OCI-LY7 (cell line): ENCODE data around the gene RAPGEFL1. TPM values are rescaled to one million over a fixed set of nuclear protein-coding genes. Genes with fewer than 3 reads are reported as not detected.
"Not testable (repeated sequence)": the region's sequence is repeated elsewhere in the genome, so short reads cannot be mapped to it uniquely, and the experiment has no call there.

ENCODE experiments used
- BruUV-seq: library from RNA; stranded (reverse); fragments of 400-500 nt; replicated peaks from 2 replicates; lab custom pipeline; 2021; lab: Mats Ljungman, UMichigan
- CTCF ChIA-PET: fragments of 300-600 bp; sonication (Branson Sonifier 250); formaldehyde crosslinking; loops from one replicate; lab custom pipeline; 2022; ENCODE audit warnings: antibody characterized with exemption; ENCODE audit not compliant: unreplicated experiment; lab: Charles Lee
- POLR2A ChIA-PET: fragments of 300-600 bp; sonication (Branson Sonifier 250); formaldehyde crosslinking; loops from one replicate; lab custom pipeline; 2022; ENCODE audit warnings: antibody characterized with exemption; lab: Charles Lee
- DNase-seq: peaks from one replicate; pipeline ENCODE4 v3.0.0-alpha.2; 2015; ENCODE audit warnings: low spot score
- H2AFZ ChIP-seq: fragments of 200-600 bp; sonication (generic), shearing (Covaris generic); 2 replicates; pipeline ENCODE4 v1.6.1; 2014; ENCODE audit warnings: mild to moderate bottlenecking, antibody characterized with exemption, low read length, moderate library complexity
- H3K27ac ChIP-seq: fragments of 200-600 bp; sonication (generic); 2 replicates; pipeline ENCODE4 v1.5.1; 2014; ENCODE audit warnings: mixed run types, low read depth, mild to moderate bottlenecking, moderate library complexity, low read length, inconsistent platforms; ENCODE audit not compliant: poor library complexity, severe bottlenecking
- H3K36me3 ChIP-seq: fragments of 200-600 bp; sonication (generic); 2 replicates; pipeline ENCODE4 v1.6.1; 2014; ENCODE audit warnings: mild to moderate bottlenecking, antibody characterized with exemption, low read length, moderate library complexity, mixed read lengths; ENCODE audit not compliant: insufficient read depth
- H3K4me1 ChIP-seq: fragments of 200-600 bp; sonication (generic); 2 replicates; pipeline ENCODE4 v1.5.1; 2014; ENCODE audit warnings: mild to moderate bottlenecking, low read length; ENCODE audit not compliant: insufficient read depth, poor library complexity, severe bottlenecking
- H3K4me2 ChIP-seq: fragments of 200-600 bp; sonication (generic); 2 replicates; pipeline ENCODE4 v1.6.1; 2014; ENCODE audit warnings: mild to moderate bottlenecking, low read length
- H3K4me3 ChIP-seq: fragments of 200-600 bp; sonication (generic); 2 replicates; pipeline ENCODE4 v1.5.1; 2014; ENCODE audit warnings: mild to moderate bottlenecking, low read depth, low read length; ENCODE audit not compliant: poor library complexity, severe bottlenecking
- H3K79me2 ChIP-seq: fragments of 200-600 bp; sonication (generic); 2 replicates; pipeline ENCODE4 v1.6.1; 2016; ENCODE audit warnings: low read depth, mild to moderate bottlenecking, low read length, moderate library complexity, mixed read lengths; ENCODE audit not compliant: insufficient read depth
- H3K9me2 ChIP-seq: fragments of 200-600 bp; sonication (generic); 2 replicates; pipeline ENCODE4 v1.6.1; 2016; ENCODE audit warnings: mild to moderate bottlenecking, low read length, mixed read lengths; ENCODE audit not compliant: insufficient read depth
- H3K9me3 ChIP-seq: fragments of 200-600 bp; sonication (generic); 2 replicates; pipeline ENCODE4 v1.6.1; 2014; ENCODE audit warnings: mild to moderate bottlenecking, mixed run types, low read length, mixed read lengths
- H4K20me1 ChIP-seq: fragments of 200-600 bp; sonication (generic); 2 replicates; pipeline ENCODE4 v1.6.1; 2014; ENCODE audit warnings: mild to moderate bottlenecking, antibody characterized with exemption, low read length, moderate library complexity, mixed read lengths; ENCODE audit not compliant: insufficient read depth
- EZH2phosphoT487 ChIP-seq: fragments of 200-600 bp; sonication (generic); IDR thresholded peaks from 2 replicates; pipeline ENCODE4 v1.6.1; 2018; ENCODE audit warnings: low read depth, borderline replicate concordance, mild to moderate bottlenecking, mixed run types, antibody characterized with exemption, low read length, moderate library complexity, mixed read lengths
- intact Hi-C: fragments of 100-400 bp; cut with micrococcal nuclease; formaldehyde crosslinking; loops from one replicate; pipeline ENCODE4 v1.10.0; 2022; ENCODE audit not compliant: unreplicated experiment
- total RNA-seq, 2 experiments: library from RNA; depleted of rRNA in 1 of 2; stranded (reverse); fragments of >200 nt in 1 of 2; shearing (Covaris generic) in 1 of 2; gene quantifications; 2 replicates each; pipeline ENCODE4 v1.2.3, GENCODE V29; 2014 to 2022
- TF ChIP-seq, protein P1 (sequence below): fragments of 200-600 bp; sonication (generic); conservative IDR thresholded peaks from 2 replicates; pipeline ENCODE4 v1.5.1; 2014; ENCODE audit warnings: mild to moderate bottlenecking, antibody characterized with exemption, low read length, moderate library complexity, mixed read lengths

Gene RAPGEFL1
- total RNA-seq, 2 experiments from 2014 or later: 2.1 to 5.8 TPM

DNA sequence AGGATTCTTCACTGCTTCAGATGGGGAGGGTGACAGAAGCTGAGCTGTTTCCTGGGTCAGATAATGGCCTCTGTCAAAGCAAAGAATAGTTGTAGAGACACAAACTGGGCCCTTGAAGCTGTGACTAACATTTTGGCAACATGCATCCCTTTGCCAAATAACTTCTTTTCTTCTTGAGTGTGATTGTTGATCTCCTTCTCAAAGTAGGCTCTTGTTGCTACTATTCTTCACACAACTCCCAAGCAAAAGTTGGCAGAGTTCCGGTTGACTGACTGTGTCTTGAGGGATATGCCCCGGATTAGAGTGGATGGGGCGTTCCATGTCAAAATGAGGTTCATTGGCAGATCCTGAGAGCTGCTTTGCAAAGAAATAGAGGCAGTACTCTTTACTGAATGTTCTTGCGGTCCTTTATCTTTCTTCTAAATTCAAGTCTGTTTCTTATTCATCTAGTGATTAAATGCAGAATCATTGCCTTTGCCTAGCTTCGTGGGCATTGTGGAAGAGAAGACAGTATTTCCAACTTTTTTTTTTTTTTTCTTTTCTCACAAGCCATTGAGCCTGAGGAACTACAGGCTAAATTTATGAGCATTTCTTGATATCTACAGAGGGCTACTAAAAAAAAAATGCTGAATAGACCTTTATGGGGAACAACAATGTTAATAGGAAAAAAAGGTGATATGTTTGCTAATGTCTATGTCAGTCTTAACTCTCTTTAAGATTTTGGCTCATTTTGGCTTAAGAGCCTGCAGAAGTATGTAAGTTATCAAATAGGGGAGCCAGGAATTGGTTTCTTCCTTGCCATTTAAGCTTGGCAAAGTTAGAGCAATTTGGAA lies 47.7 kb downstream of the RAPGEFL1 start:
- Histone ChIP-seq H3K27ac (no peak overlapping the region), H3K36me3 (peaks cover 9% of the 10 kb centered on the region; the same call in 1 of the 2 replicates), H2AFZ (no peak overlapping the region), H3K4me3 (no peak overlapping the region), H3K79me2 (peaks cover 21% of the 10 kb centered on the region), H3K4me1 (peaks cover 6% of the 10 kb centered on the region), H3K9me2 (no peaks in the 10 kb centered on the region), H3K9me3 (no peaks in the 10 kb centered on the region), H3K4me2 (no peak overlapping the region), H4K20me1 (no peaks in the 10 kb centered on the region)
- intact Hi-C loops: no loop called here
- DNase-seq: no peak
- POLR2A ChIA-PET: interaction anchor here (0.6 kb wide), 1 partner anchor 511 kb away, joined by 3 read pairs; no protein-coding TSS in a partner anchor
- CTCF ChIA-PET: no interaction called here
- no peak for TF ChIP-seq EZH2phosphoT487
- TF ChIP-seq, protein P1, sequence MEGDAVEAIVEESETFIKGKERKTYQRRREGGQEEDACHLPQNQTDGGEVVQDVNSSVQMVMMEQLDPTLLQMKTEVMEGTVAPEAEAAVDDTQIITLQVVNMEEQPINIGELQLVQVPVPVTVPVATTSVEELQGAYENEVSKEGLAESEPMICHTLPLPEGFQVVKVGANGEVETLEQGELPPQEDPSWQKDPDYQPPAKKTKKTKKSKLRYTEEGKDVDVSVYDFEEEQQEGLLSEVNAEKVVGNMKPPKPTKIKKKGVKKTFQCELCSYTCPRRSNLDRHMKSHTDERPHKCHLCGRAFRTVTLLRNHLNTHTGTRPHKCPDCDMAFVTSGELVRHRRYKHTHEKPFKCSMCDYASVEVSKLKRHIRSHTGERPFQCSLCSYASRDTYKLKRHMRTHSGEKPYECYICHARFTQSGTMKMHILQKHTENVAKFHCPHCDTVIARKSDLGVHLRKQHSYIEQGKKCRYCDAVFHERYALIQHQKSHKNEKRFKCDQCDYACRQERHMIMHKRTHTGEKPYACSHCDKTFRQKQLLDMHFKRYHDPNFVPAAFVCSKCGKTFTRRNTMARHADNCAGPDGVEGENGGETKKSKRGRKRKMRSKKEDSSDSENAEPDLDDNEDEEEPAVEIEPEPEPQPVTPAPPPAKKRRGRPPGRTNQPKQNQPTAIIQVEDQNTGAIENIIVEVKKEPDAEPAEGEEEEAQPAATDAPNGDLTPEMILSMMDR: no peak
- no TSS peak for BruUV-seq

DNA sequence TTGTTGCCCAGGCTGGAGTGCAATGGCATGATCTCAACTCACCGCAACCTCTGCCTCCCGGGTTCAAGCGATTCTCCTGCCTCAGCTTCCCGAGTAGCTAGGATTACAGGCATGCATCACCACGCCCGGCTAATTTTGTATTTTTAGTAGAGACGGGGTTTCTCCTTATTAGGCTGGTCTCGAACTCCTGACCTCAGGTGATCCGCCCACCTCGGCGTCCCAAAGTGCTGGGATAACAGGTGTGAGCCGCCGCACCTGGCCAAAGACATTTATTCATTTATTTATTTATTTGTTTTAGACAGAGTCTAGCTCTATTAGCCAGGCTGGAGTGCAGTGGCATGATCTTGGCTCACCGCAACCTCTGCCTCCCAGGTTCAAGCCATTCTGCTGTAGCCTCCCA lies 51.9 kb downstream of the RAPGEFL1 start:
- H3K4me2 ChIP-seq, BruUV-seq, POLR2A ChIA-PET, H4K20me1 ChIP-seq, H3K4me3 ChIP-seq, H3K27ac ChIP-seq, DNase-seq, intact Hi-C loops, H2AFZ ChIP-seq, H3K9me2 ChIP-seq, H3K4me1 ChIP-seq, H3K9me3 ChIP-seq, CTCF ChIA-PET: not testable (repeated sequence)
- H3K36me3 ChIP-seq: peaks cover 26% of the 10 kb centered on the region
- peaks cover 13% of the 10 kb centered on the region for H3K79me2 ChIP-seq

DNA sequence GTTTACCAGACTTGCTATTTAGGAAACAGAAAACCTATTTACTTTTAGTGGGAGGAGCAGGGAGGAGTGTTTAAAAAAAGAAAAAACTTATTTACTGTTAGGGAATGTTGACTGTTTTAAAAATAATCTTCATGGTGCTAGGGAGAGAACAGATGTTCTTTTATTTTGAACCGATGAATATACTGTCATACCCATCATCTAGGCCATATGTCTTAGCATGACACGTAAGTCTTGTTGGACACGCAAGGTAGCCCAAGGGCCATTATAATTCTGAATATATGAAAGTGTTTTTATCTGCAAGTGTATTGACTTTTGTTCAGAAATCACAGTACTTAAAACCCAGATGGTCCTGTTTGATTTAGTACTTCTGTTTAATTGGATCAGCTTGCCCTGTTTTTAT lies 53.4 kb downstream of the RAPGEFL1 start:
- H3K4me3 ChIP-seq: no peak overlapping the region
- intact Hi-C loops: no loop called here
- POLR2A ChIA-PET: no interaction called here
- CTCF ChIA-PET: no interaction called here
- no peak overlapping the region for H3K27ac ChIP-seq
- TF ChIP-seq EZH2phosphoT487: no peak
- TF ChIP-seq, protein P1: no peak
- H3K9me3 ChIP-seq: no peaks in the 10 kb centered on the region
- peaks cover 11% of the 10 kb centered on the region for H3K79me2 ChIP-seq
- DNase-seq: no peak
- TSS peak; percentile 60 for BruUV-seq
- peaks cover 32% of the 10 kb centered on the region for H3K36me3 ChIP-seq
- no peaks in the 10 kb centered on the region for H3K4me1 ChIP-seq
- H4K20me1 ChIP-seq: peaks cover 4% of the 10 kb centered on the region; the same call in 1 of the 2 replicates
- no peak overlapping the region for H3K4me2 ChIP-seq
- H3K9me2 ChIP-seq: no peaks in the 10 kb centered on the region
- no peak overlapping the region for H2AFZ ChIP-seq

DNA sequence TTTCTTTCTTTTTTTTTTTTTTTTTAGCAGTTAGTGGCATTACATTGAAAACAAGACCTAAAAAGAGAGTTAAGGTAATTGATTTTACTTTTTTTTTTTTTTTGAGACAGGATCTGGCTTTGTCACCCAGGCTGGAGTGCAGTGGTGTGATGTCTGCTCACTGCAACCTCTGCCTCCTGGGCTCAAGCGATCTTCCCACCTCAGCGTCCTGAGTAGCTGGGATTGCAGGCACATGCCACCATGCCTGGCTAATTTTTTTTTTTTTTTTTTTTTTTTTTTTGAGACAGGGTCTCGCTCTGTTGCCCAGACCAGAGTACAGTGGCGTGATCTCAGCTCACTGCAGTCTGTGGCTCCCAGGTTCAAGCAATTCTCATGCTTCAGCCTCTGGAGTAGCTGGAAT lies 54.7 kb downstream of the RAPGEFL1 start:
- CTCF ChIA-PET, intact Hi-C loops, H3K4me1 ChIP-seq, H3K4me3 ChIP-seq, H3K9me3 ChIP-seq, BruUV-seq, H3K4me2 ChIP-seq, H3K9me2 ChIP-seq, H4K20me1 ChIP-seq, H3K27ac ChIP-seq, H2AFZ ChIP-seq, DNase-seq, H3K79me2 ChIP-seq: not testable (repeated sequence)
- POLR2A ChIA-PET: interaction anchor here (0.7 kb wide), 3 partner anchors 13 to 676 kb away, joined by 4 read pairs; no protein-coding TSS in a partner anchor
- H3K36me3 ChIP-seq: peaks cover 30% of the 10 kb centered on the region
